Neutrophil (primary cell): ENCODE results near the gene TTC21A.

Experiments
- H3K27ac ChIP-seq: fragments of 200-600 bp; sonication (generic); 2 replicates; pipeline ENCODE4 v1.5.1; 2016; ENCODE audit warnings: mild to moderate bottlenecking, moderate library complexity
- H3K27me3 ChIP-seq: fragments of 200-600 bp; sonication (generic); 2 replicates; pipeline ENCODE4 v1.6.0; 2016; ENCODE audit warnings: mild to moderate bottlenecking
- H3K36me3 ChIP-seq: fragments of 200-600 bp; sonication (generic); 2 replicates; pipeline ENCODE4 v1.5.1; 2017
- H3K4me1 ChIP-seq, 2 experiments: fragments of 200-600 bp in 1 of 2; sonication (generic) in 1 of 2; 1 replicate in 1 of 2; 2 replicates in 1 of 2; pipeline versions ENCODE4 v1.5.1 to v1.6.1; 2013 to 2016; ENCODE audit warnings: low read depth in 1 of 2, low read length in 1 of 2, mild to moderate bottlenecking in 1 of 2, moderate library complexity in 1 of 2; ENCODE audit not compliant: control insufficient read depth in 1 of 2, insufficient read depth in 1 of 2
- H3K4me3 ChIP-seq, 2 experiments: fragments of 200-600 bp in 1 of 2; sonication (generic) in 1 of 2; 1 replicate in 1 of 2; 2 replicates in 1 of 2; pipeline ENCODE4 v1.5.1; 2013 to 2016; ENCODE audit warnings: low read depth in 1 of 2, low read length in 1 of 2, mild to moderate bottlenecking in 1 of 2, moderate library complexity in 1 of 2
- H3K9me3 ChIP-seq: fragments of 200-600 bp; sonication (generic); 2 replicates; pipeline ENCODE4 v1.5.1; 2016
- CTCF ChIP-seq: fragments of 200-600 bp; sonication (generic); IDR thresholded peaks from 2 replicates; pipeline ENCODE4 v1.5.1; 2016; ENCODE audit warnings: antibody characterized with exemption

Gene TTC21A

DNA sequence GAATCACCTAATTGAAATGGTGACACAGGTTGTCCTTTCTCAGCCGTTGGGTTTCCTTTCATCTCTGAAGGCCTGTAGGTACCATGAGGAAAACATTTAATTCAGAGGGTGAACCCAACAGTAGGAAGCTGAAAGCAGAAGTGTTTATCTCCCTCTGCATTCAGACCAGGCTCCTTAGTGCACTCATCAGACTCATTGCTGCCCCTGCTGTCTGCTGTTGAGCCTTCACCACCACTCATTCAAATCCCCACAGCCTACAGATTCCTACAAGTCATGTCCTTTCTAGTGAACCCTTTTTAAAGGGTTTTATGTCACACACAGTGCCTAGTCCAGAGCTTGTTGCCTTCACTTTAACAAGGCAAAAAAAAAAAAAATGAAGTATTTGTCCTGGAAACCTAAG lies 42.3 kb upstream of the TTC21A start:
- no peaks in the 10 kb centered on the region for H3K9me3 ChIP-seq
- H3K27ac ChIP-seq, result no peak overlapping the region
- peaks cover 47% of the 10 kb centered on the region for H3K36me3 ChIP-seq
- H3K27me3 ChIP-seq, result no peaks in the 10 kb centered on the region
- no peak overlapping the region for H3K4me3 ChIP-seq
- no peaks in the 10 kb centered on the region for H3K4me1 ChIP-seq
- no peak for TF ChIP-seq CTCF

DNA sequence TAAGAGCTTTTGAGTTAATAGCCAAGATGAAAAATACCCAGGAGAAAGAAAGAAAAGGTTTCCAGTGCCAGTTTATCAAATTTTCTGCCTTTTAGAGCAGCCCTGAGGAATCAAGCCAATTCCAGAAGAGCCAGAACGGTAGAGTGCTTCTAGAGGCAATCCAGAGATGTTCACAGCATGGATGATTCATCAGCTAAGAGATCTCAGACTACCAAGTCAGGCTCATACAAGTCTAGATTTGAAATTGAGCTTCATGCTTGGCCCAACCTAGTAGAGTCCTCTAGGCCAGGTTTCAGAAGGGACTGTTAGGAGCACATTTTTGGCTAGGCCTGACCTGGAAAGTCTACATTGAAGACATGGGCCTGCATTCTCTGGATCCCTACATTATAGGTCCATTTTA lies 40.2 kb upstream of the TTC21A start:
- H3K4me1 ChIP-seq, result no peaks in the 10 kb centered on the region
- no peak for TF ChIP-seq CTCF
- H3K27me3 ChIP-seq, result no peaks in the 10 kb centered on the region
- H3K36me3 ChIP-seq, result peaks cover 67% of the 10 kb centered on the region
- no peak overlapping the region for H3K27ac ChIP-seq
- no peaks in the 10 kb centered on the region for H3K9me3 ChIP-seq
- no peak overlapping the region for H3K4me3 ChIP-seq

GRCh38 chr3:39068556-39068955 lies 38.9 kb upstream of the TTC21A start:
- H3K9me3 ChIP-seq, result no peaks in the 10 kb centered on the region
- no peak for TF ChIP-seq CTCF
- no peaks in the 10 kb centered on the region for H3K4me1 ChIP-seq
- no peak overlapping the region for H3K4me3 ChIP-seq
- H3K27ac ChIP-seq, result no peak overlapping the region
- H3K36me3 ChIP-seq, result peaks cover 76% of the 10 kb centered on the region
- no peaks in the 10 kb centered on the region for H3K27me3 ChIP-seq

- no peak for TF ChIP-seq CTCF
- no peaks in the 10 kb centered on the region for H3K9me3 ChIP-seq
- no peaks in the 10 kb centered on the region for H3K4me1 ChIP-seq
- H3K27ac ChIP-seq, result no peak overlapping the region
- H3K4me3 ChIP-seq, result no peak overlapping the region
- no peaks in the 10 kb centered on the region for H3K27me3 ChIP-seq
- H3K36me3 ChIP-seq, result peaks cover 92% of the 10 kb centered on the region
These were observed 31.6 kb upstream of the TTC21A start for GRCh38 chr3:39075910-39076309.

DNA sequence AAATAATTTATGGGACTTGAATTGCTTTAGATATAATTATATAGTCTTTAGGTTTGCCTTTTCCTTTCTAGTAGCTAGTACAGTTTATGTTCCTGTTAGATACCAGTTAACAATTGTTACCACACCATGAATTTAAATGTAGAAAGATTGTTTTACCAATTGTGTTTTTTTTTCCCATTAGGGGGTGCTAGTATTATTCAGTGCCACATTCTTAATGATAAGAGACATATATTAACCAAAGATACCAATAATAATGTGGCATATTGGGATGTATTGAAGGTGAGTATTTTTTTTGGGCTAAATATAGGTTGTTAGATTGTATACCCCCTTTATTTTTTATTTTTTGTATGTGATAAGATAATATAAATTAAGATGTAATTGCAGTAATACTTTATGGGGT lies 27.9 kb upstream of the TTC21A start:
- no peaks in the 10 kb centered on the region for H3K4me1 ChIP-seq
- H3K36me3 ChIP-seq, result peaks cover 77% of the 10 kb centered on the region
- H3K27me3 ChIP-seq, result no peaks in the 10 kb centered on the region
- H3K9me3 ChIP-seq, result no peaks in the 10 kb centered on the region
- H3K27ac ChIP-seq, result no peak overlapping the region
- H3K4me3 ChIP-seq, result no peak overlapping the region
- TF ChIP-seq CTCF, result no peak

GRCh38 chr3:39080026-39080425 lies 27.5 kb upstream of the TTC21A start:
- Histone ChIP-seq H3K4me3 (no peak overlapping the region), H3K27ac (no peak overlapping the region), H3K36me3 (peaks cover 77% of the 10 kb centered on the region), H3K9me3 (no peaks in the 10 kb centered on the region), H3K27me3 (no peaks in the 10 kb centered on the region), H3K4me1 (no peaks in the 10 kb centered on the region)
- TF ChIP-seq CTCF, result no peak
